ENCODE results near the gene WWOX. TPM values are rescaled to one million over a fixed set of nuclear protein-coding genes. Genes with fewer than 3 reads are reported as not detected.

The WWOX gene
- total RNA-seq, 1 experiment from 2014 or later = 15.6 TPM

DNA sequence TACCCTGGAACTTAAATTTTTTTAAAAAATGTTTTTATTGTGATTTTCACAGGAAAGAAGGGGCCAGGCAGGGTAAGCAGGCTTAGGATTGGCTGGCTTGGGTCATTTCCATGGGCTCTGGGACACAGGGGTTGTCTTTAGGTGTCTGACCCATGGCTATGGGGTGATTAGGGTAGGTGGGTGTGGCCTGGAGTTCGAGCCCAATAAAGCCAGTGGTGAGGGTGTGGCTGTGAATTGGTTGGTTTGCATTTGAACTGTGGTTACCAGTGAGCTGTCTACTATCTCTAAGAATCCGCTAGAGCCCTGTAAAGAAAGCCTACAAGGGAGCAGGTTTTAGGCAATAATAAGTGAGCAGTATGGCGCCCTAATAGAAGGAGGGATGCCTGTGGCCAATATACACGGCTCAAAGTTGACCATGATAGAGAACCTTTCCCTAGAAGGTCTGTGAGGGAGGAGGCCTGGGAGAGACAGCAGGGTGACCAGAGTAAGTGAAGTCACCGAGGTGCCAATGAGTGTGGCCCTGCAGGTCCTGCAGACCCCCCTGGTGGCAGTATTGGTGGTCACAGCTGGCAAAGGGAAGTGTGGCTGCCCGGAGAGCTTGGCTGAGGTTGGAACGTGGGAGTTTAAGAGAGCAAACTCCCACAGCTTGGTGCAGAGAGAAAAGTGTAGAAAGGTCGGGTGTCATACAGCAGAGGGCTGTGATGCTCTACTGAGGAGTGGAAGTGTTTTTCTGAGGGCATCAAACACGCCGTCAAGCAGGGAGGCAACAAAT is 454.0 kb downstream of the WWOX start:
- Histone ChIP-seq H2BK120ac (ENCODE audit: low read depth, low read length, poor library complexity, severe bottlenecking) (no peak overlapping the region), H3K4me2 (ENCODE audit: insufficient read depth, insufficient read length, low read length) (no peak overlapping the region), H3K14ac (ENCODE audit: insufficient read depth, low read length) (no peak overlapping the region), H3K4ac (ENCODE audit: low read depth, low read length) (no peak overlapping the region), H2AFZ (ENCODE audit: low read length) (no peak overlapping the region), H3K79me2 (ENCODE audit: insufficient read depth, low read length) (no peaks in the 10 kb centered on the region), H3K56ac (ENCODE audit: insufficient read length, low read depth, low read length) (no peak overlapping the region), H3K18ac (ENCODE audit: insufficient read length, low read depth, low read length) (no peak overlapping the region), H3K23me2 (ENCODE audit: insufficient read length, low read depth, low read length, poor library complexity, severe bottlenecking) (no peaks in the 10 kb centered on the region), H3K9me3 (ENCODE audit: control insufficient read depth, low read depth, low read length) (no peaks in the 10 kb centered on the region), H3K23ac (ENCODE audit: insufficient read length, low read depth, low read length) (no peak overlapping the region), H2AK5ac (ENCODE audit: insufficient read length, low read length) (no peak overlapping the region), H2BK5ac (ENCODE audit: insufficient read length, low read length) (no peak overlapping the region), H4K5ac (ENCODE audit: insufficient read length, low read depth, low read length) (no peak overlapping the region), H2BK20ac (ENCODE audit: low read depth, low read length, poor library complexity, severe bottlenecking) (no peak overlapping the region), H4K91ac (ENCODE audit: insufficient read length, low read depth, low read length) (no peak overlapping the region), H3T11ph (ENCODE audit: low read length) (no peak overlapping the region), H3K27ac (ENCODE audit: insufficient read length, low read depth, low read length) (no peak overlapping the region), H2BK12ac (ENCODE audit: insufficient read length, low read depth, low read length) (no peak overlapping the region), H3K27me3 (ENCODE audit: insufficient read depth, low read length) (no peaks in the 10 kb centered on the region), H4K8ac (replicated peaks; ENCODE audit: insufficient read length, low read depth, low read length) (no peak overlapping the region), H4K20me1 (ENCODE audit: control insufficient read depth, insufficient read depth, insufficient read length) (no peaks in the 10 kb centered on the region), H3K9ac (ENCODE audit: extremely low read depth, insufficient read length, low read length) (no peak overlapping the region), H3K79me1 (ENCODE audit: insufficient read depth, low read depth, low read length, poor library complexity, severe bottlenecking) (no peaks in the 10 kb centered on the region), H2BK15ac (ENCODE audit: low read depth, low read length) (no peak overlapping the region), H3K4me1 (ENCODE audit: insufficient read depth, low read length) (peaks cover 6% of the 10 kb centered on the region; the same call in 1 of the 2 replicates)
- TF ChIP-seq, protein P1, sequence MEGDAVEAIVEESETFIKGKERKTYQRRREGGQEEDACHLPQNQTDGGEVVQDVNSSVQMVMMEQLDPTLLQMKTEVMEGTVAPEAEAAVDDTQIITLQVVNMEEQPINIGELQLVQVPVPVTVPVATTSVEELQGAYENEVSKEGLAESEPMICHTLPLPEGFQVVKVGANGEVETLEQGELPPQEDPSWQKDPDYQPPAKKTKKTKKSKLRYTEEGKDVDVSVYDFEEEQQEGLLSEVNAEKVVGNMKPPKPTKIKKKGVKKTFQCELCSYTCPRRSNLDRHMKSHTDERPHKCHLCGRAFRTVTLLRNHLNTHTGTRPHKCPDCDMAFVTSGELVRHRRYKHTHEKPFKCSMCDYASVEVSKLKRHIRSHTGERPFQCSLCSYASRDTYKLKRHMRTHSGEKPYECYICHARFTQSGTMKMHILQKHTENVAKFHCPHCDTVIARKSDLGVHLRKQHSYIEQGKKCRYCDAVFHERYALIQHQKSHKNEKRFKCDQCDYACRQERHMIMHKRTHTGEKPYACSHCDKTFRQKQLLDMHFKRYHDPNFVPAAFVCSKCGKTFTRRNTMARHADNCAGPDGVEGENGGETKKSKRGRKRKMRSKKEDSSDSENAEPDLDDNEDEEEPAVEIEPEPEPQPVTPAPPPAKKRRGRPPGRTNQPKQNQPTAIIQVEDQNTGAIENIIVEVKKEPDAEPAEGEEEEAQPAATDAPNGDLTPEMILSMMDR (conservative IDR thresholded peaks at IDR 0.05) = peak; percentile 39; the same call in 2 of the 3 replicates
- DNase-seq = peak; percentile 45
- H3K9me3 Mint-ChIP-seq = no peaks in the 10 kb centered on the region
- peaks cover 46 to 52% of the 10 kb centered on the region in 2 experiments for H3K4me1 Mint-ChIP-seq
- no CpG with 5 or more reads among the region's 10 CpGs for WGBS (ENCODE audit: extremely low coverage, insufficient read length, low lambda C conversion rate)
- no peaks in the 10 kb centered on the region; a peak in 1 of 7 replicates for H3K36me3 Mint-ChIP-seq (ENCODE audit: insufficient read depth in 1 of 3, low read depth in 3 of 3)
- peak overlapping the region in 1 of 3 experiments; percentile 45; a peak in 3 of 7 replicates for H3K27ac Mint-ChIP-seq
- H3K27me3 Mint-ChIP-seq (ENCODE audit: low read depth) = peaks cover 2% of the 10 kb centered on the region; the same call in 1 of the 2 replicates
- H3K4me3 Mint-ChIP-seq = no peak overlapping the region
